ENCODE results near the gene TNN.

DNA sequence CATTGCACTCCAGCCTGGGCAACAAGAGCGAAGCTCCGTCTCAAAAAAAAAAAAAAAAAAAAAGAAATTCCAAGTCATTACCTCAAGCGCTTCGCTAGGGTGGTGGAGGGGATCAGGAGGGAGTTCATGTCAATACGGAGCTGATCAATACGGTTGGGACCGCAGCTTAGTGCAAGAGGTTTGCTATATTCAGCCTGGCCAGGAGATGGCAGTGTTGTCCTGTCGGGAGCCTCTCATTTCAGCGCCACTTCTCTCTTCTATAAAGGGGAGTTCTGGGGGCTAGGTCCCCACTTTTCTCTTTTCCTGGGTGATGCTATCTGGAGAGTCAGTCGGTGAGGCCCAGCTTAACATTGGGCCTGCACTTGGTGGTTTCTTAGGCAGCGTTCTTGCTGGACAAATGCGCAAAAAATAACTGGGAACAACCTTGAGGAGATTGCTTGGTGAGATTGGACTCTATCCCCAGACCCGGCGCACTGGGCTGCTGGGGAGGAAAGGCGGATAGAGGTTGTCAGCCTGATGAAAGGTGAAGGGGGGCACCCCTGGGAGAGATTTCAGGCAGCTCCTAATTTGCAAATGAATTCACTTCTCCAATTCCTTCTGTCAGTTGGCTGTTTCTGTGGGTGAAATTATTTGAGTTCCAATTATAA is 84.5 kb downstream of the TNN start:
- TF ChIP-seq, protein P1, sequence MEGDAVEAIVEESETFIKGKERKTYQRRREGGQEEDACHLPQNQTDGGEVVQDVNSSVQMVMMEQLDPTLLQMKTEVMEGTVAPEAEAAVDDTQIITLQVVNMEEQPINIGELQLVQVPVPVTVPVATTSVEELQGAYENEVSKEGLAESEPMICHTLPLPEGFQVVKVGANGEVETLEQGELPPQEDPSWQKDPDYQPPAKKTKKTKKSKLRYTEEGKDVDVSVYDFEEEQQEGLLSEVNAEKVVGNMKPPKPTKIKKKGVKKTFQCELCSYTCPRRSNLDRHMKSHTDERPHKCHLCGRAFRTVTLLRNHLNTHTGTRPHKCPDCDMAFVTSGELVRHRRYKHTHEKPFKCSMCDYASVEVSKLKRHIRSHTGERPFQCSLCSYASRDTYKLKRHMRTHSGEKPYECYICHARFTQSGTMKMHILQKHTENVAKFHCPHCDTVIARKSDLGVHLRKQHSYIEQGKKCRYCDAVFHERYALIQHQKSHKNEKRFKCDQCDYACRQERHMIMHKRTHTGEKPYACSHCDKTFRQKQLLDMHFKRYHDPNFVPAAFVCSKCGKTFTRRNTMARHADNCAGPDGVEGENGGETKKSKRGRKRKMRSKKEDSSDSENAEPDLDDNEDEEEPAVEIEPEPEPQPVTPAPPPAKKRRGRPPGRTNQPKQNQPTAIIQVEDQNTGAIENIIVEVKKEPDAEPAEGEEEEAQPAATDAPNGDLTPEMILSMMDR (IDR thresholded peaks at IDR 0.05): peak; percentile 61 to 91 (median 88)
- TF ChIP-seq POLR2A (IDR thresholded peaks at IDR 0.05): no peak
